Measurements from ENCODE around the gene GRK3.

GRK3 gene

GRCh38 chr22:25752615-25753214 lies 188.2 kb downstream of the GRK3 start:
- Mint-ChIP-seq H3K4me3 (no peak overlapping the region), H3K36me3 (ENCODE audit: low read depth) (no peaks in the 10 kb centered on the region), H3K27me3 (peaks cover 6% of the 10 kb centered on the region), H3K9me3 (no peaks in the 10 kb centered on the region), H3K4me1 (peaks cover 31% of the 10 kb centered on the region), H3K27ac (no peak overlapping the region)
- no peak for DNase-seq
- ATAC-seq: no peak

- DNase-seq: no peak
Observed at GRCh38 chr22:25753252-25753651, 188.8 kb downstream of the GRK3 start.

GRCh38 chr22:25754527-25755202 lies 190.2 kb downstream of the GRK3 start:
- ATAC-seq (no peak), DNase-seq (no peak)
- no peak overlapping the region for H3K4me3 Mint-ChIP-seq
- no peak overlapping the region for H3K27ac Mint-ChIP-seq
- H3K36me3 Mint-ChIP-seq (ENCODE audit: low read depth): no peaks in the 10 kb centered on the region
- H3K4me1 Mint-ChIP-seq: peaks cover 16% of the 10 kb centered on the region
- H3K27me3 Mint-ChIP-seq: peaks cover 4% of the 10 kb centered on the region
- H3K9me3 Mint-ChIP-seq: no peaks in the 10 kb centered on the region

More at GRCh38 chr22:25753252-25753651, 188.8 kb downstream of the GRK3 start:
- Mint-ChIP-seq H3K27ac (no peak overlapping the region), H3K27me3 (peaks cover 6% of the 10 kb centered on the region), H3K4me1 (peaks cover 28% of the 10 kb centered on the region), H3K4me3 (no peak overlapping the region), H3K36me3 (ENCODE audit: low read depth) (no peaks in the 10 kb centered on the region), H3K9me3 (no peaks in the 10 kb centered on the region)
- no peak for ATAC-seq

GRCh38 chr22:25757686-25758085 lies 193.2 kb downstream of the GRK3 start:
- ATAC-seq (no peak), DNase-seq (no peak)
- H3K4me1 Mint-ChIP-seq: peaks cover 2% of the 10 kb centered on the region
- H3K27ac Mint-ChIP-seq: no peak overlapping the region
- H3K27me3 Mint-ChIP-seq: no peaks in the 10 kb centered on the region
- H3K4me3 Mint-ChIP-seq: no peak overlapping the region
- H3K9me3 Mint-ChIP-seq: no peaks in the 10 kb centered on the region
- no peaks in the 10 kb centered on the region for H3K36me3 Mint-ChIP-seq (ENCODE audit: low read depth)

- DNase-seq (no peak), ATAC-seq (no peak)
- Mint-ChIP-seq H3K27ac (no peak overlapping the region), H3K4me1 (peaks cover 2% of the 10 kb centered on the region), H3K9me3 (no peaks in the 10 kb centered on the region), H3K27me3 (no peaks in the 10 kb centered on the region), H3K36me3 (ENCODE audit: low read depth) (no peaks in the 10 kb centered on the region), H3K4me3 (no peak overlapping the region)
Observed at GRCh38 chr22:25758316-25758715, 193.8 kb downstream of the GRK3 start.

GRCh38 chr22:25759825-25760231 lies 195.4 kb downstream of the GRK3 start:
- Mint-ChIP-seq H3K9me3 (no peaks in the 10 kb centered on the region), H3K4me3 (no peak overlapping the region), H3K36me3 (ENCODE audit: low read depth) (no peaks in the 10 kb centered on the region), H3K4me1 (peaks cover 2% of the 10 kb centered on the region), H3K27ac (no peak overlapping the region), H3K27me3 (no peaks in the 10 kb centered on the region)
- no peak for ATAC-seq
- DNase-seq: no peak

- no peak overlapping the region for H3K4me3 Mint-ChIP-seq
- no peaks in the 10 kb centered on the region for H3K36me3 Mint-ChIP-seq (ENCODE audit: low read depth)
- no peaks in the 10 kb centered on the region for H3K9me3 Mint-ChIP-seq
- no peak for DNase-seq
- no peak overlapping the region for H3K27ac Mint-ChIP-seq
- no peaks in the 10 kb centered on the region for H3K27me3 Mint-ChIP-seq
- H3K4me1 Mint-ChIP-seq: peaks cover 2% of the 10 kb centered on the region
- no peak for ATAC-seq
Observed at GRCh38 chr22:25760294-25760693, 195.8 kb downstream of the GRK3 start.

- DNase-seq: no peak
- H3K9me3 Mint-ChIP-seq: peaks cover 5% of the 10 kb centered on the region
- no peaks in the 10 kb centered on the region for H3K27me3 Mint-ChIP-seq
- H3K27ac Mint-ChIP-seq: peak overlapping the region; percentile 52
- no peak overlapping the region for H3K4me3 Mint-ChIP-seq
- no peaks in the 10 kb centered on the region for H3K36me3 Mint-ChIP-seq (ENCODE audit: low read depth)
- no peak for ATAC-seq
- peaks cover 2% of the 10 kb centered on the region for H3K4me1 Mint-ChIP-seq
Observed at GRCh38 chr22:25760848-25761595, 196.5 kb downstream of the GRK3 start.

- H3K4me1 Mint-ChIP-seq: peaks cover 2% of the 10 kb centered on the region
- H3K27ac Mint-ChIP-seq: no peak overlapping the region
- no peak overlapping the region for H3K4me3 Mint-ChIP-seq
- ATAC-seq: no peak
- peaks cover 16% of the 10 kb centered on the region for H3K9me3 Mint-ChIP-seq
- H3K36me3 Mint-ChIP-seq (ENCODE audit: low read depth): peaks cover 8% of the 10 kb centered on the region
- H3K27me3 Mint-ChIP-seq: no peaks in the 10 kb centered on the region
- DNase-seq: no peak
Observed at GRCh38 chr22:25762147-25762546, 197.7 kb downstream of the GRK3 start.

- Mint-ChIP-seq H3K27ac (no peak overlapping the region), H3K4me1 (peaks cover 2% of the 10 kb centered on the region), H3K9me3 (peaks cover 22% of the 10 kb centered on the region), H3K27me3 (no peaks in the 10 kb centered on the region), H3K36me3 (ENCODE audit: low read depth) (peaks cover 8% of the 10 kb centered on the region), H3K4me3 (no peak overlapping the region)
- DNase-seq (no peak), ATAC-seq (no peak)
Observed at GRCh38 chr22:25763239-25763777, 198.8 kb downstream of the GRK3 start.

- H3K36me3 Mint-ChIP-seq (ENCODE audit: low read depth): peaks cover 8% of the 10 kb centered on the region
- no peak overlapping the region for H3K27ac Mint-ChIP-seq
- H3K27me3 Mint-ChIP-seq: peaks cover under 1% of the 10 kb centered on the region
- no peak for DNase-seq
- no peak for ATAC-seq
- H3K9me3 Mint-ChIP-seq: peaks cover 22% of the 10 kb centered on the region
- H3K4me1 Mint-ChIP-seq: peaks cover 8% of the 10 kb centered on the region
- H3K4me3 Mint-ChIP-seq: no peak overlapping the region
Observed at GRCh38 chr22:25764270-25765015, 200.0 kb downstream of the GRK3 start.

- Mint-ChIP-seq H3K4me1 (peaks cover 13% of the 10 kb centered on the region), H3K9me3 (peaks cover 22% of the 10 kb centered on the region), H3K4me3 (no peak overlapping the region), H3K27me3 (peaks cover 1% of the 10 kb centered on the region), H3K36me3 (ENCODE audit: low read depth) (peaks cover 8% of the 10 kb centered on the region), H3K27ac (no peak overlapping the region)
- ATAC-seq: no peak
- DNase-seq: no peak
Observed at GRCh38 chr22:25765016-25765367, 200.5 kb downstream of the GRK3 start.

GRCh38 chr22:25765801-25766200 lies 201.3 kb downstream of the GRK3 start:
- Mint-ChIP-seq H3K27me3 (peaks cover 1% of the 10 kb centered on the region), H3K27ac (no peak overlapping the region), H3K4me1 (peaks cover 17% of the 10 kb centered on the region), H3K36me3 (ENCODE audit: low read depth) (peaks cover 8% of the 10 kb centered on the region), H3K4me3 (no peak overlapping the region), H3K9me3 (peaks cover 22% of the 10 kb centered on the region)
- DNase-seq: no peak
- ATAC-seq: no peak

- Mint-ChIP-seq H3K4me1 (peaks cover 17% of the 10 kb centered on the region), H3K36me3 (ENCODE audit: low read depth) (peaks cover 8% of the 10 kb centered on the region), H3K4me3 (no peak overlapping the region), H3K27ac (no peak overlapping the region), H3K9me3 (peaks cover 22% of the 10 kb centered on the region), H3K27me3 (peaks cover 1% of the 10 kb centered on the region)
- no peak for ATAC-seq
- DNase-seq: no peak
Observed at GRCh38 chr22:25766418-25766817, 201.9 kb downstream of the GRK3 start.

Data from activated naive CD8-positive, alpha-beta T cell treated with anti-CD3 and anti-CD28 coated beads, Interleukin-2, amount 50 U/mL, for 24 hours (primary cell).